ENCODE measurements around the gene ATP2C2. TPM values are rescaled to one million over a fixed set of nuclear protein-coding genes. Genes with fewer than 3 reads are reported as not detected.
"Not testable (repeated sequence)": the region's sequence is repeated elsewhere in the genome, so short reads cannot be mapped to it uniquely, and the experiment has no call there.

The ATP2C2 gene
- total RNA-seq, 2 donors from 2014 or later = 2.0 to 2.6 TPM

DNA sequence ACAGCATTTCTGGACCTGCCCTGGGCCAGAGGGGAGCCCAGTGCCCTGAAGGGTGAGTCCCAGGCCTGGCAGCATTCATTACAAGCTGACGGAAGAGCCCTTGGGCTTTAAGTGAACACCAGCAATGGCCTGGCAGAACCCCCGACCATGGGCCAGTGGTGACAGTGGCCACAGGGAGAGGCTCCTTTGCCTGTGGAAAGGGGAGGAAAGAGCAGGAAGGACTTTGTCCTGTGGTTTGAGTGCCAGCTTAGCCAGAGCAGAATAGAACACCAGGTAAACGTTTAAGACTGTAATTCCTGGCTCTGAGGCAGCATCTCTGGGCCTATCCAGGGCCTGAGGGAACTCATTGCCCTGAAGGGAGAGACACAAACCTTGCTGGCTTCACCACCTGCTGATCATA lies 34.3 kb upstream of the ATP2C2 start:
- no peak overlapping the region for H3K4me3 ChIP-seq (ENCODE audit: low read length)
- Mint-ChIP-seq H3K27me3 (ENCODE audit: insufficient read depth) (peaks cover 1% of the 10 kb centered on the region), H3K9me3 (peaks cover 7% of the 10 kb centered on the region), H3K27ac (no peak overlapping the region), H3K4me1 (peaks cover 6% of the 10 kb centered on the region), H3K4me3 (no peak overlapping the region), H3K36me3 (ENCODE audit: low read depth) (no peaks in the 10 kb centered on the region)
- no peak overlapping the region for H3K27ac ChIP-seq (ENCODE audit: low read depth, low read length)
- no peak overlapping the region for H3K9ac ChIP-seq (ENCODE audit: extremely low read depth, low read length, poor library complexity, severe bottlenecking)
- H3K4me1 ChIP-seq (ENCODE audit: control insufficient read depth, insufficient read depth, low read length) = no peaks in the 10 kb centered on the region
- DNase-seq = peak; percentile 26
- 94% methylated on average over 3 of the region's 3 CpGs for WGBS, 2 experiments (ENCODE audit: insufficient coverage in 1 of 2, insufficient read length in 1 of 2)
- no peaks in the 10 kb centered on the region for H3K36me3 ChIP-seq (ENCODE audit: control insufficient read depth, insufficient read depth, low read length)
- no peaks in the 10 kb centered on the region for H3K27me3 ChIP-seq (ENCODE audit: control insufficient read depth, insufficient read depth, low read length, poor library complexity, severe bottlenecking)
- peaks cover 10% of the 10 kb centered on the region for H3K9me3 ChIP-seq (ENCODE audit: control insufficient read depth, low read length)
- TF ChIP-seq, protein P1, sequence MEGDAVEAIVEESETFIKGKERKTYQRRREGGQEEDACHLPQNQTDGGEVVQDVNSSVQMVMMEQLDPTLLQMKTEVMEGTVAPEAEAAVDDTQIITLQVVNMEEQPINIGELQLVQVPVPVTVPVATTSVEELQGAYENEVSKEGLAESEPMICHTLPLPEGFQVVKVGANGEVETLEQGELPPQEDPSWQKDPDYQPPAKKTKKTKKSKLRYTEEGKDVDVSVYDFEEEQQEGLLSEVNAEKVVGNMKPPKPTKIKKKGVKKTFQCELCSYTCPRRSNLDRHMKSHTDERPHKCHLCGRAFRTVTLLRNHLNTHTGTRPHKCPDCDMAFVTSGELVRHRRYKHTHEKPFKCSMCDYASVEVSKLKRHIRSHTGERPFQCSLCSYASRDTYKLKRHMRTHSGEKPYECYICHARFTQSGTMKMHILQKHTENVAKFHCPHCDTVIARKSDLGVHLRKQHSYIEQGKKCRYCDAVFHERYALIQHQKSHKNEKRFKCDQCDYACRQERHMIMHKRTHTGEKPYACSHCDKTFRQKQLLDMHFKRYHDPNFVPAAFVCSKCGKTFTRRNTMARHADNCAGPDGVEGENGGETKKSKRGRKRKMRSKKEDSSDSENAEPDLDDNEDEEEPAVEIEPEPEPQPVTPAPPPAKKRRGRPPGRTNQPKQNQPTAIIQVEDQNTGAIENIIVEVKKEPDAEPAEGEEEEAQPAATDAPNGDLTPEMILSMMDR (conservative IDR thresholded peaks at IDR 0.05) = no peak

GRCh38 chr16:84334482-84334881 lies 33.9 kb upstream of the ATP2C2 start:
- peaks cover 6% of the 10 kb centered on the region for H3K4me1 Mint-ChIP-seq
- no peak overlapping the region for H3K27ac Mint-ChIP-seq
- H3K4me3 Mint-ChIP-seq = no peak overlapping the region
- Histone ChIP-seq H3K9ac (ENCODE audit: extremely low read depth, low read length, poor library complexity, severe bottlenecking) (no peak overlapping the region), H3K27me3 (ENCODE audit: control insufficient read depth, insufficient read depth, low read length, poor library complexity, severe bottlenecking) (no peaks in the 10 kb centered on the region), H3K9me3 (ENCODE audit: control insufficient read depth, low read length) (peaks cover 10% of the 10 kb centered on the region), H3K27ac (ENCODE audit: low read depth, low read length) (no peak overlapping the region), H3K4me1 (ENCODE audit: control insufficient read depth, insufficient read depth, low read length) (no peaks in the 10 kb centered on the region), H3K36me3 (ENCODE audit: control insufficient read depth, insufficient read depth, low read length) (no peaks in the 10 kb centered on the region), H3K4me3 (ENCODE audit: low read length) (no peak overlapping the region)
- H3K36me3 Mint-ChIP-seq (ENCODE audit: low read depth) = no peaks in the 10 kb centered on the region
- H3K9me3 Mint-ChIP-seq = peaks cover 7% of the 10 kb centered on the region
- no peak for DNase-seq
- TF ChIP-seq, protein P1 (conservative IDR thresholded peaks at IDR 0.05) = no peak
- 94 to 100% methylated on average over 1 of the region's 1 CpG for WGBS, 2 experiments (ENCODE audit: insufficient coverage in 1 of 2, insufficient read length in 1 of 2)
- peaks cover 3% of the 10 kb centered on the region for H3K27me3 Mint-ChIP-seq (ENCODE audit: insufficient read depth)

GRCh38 chr16:84337236-84337635 lies 31.1 kb upstream of the ATP2C2 start:
- not testable (repeated sequence) for H3K4me3 ChIP-seq (ENCODE audit: low read length); H3K9ac ChIP-seq (ENCODE audit: extremely low read depth, low read length, poor library complexity, severe bottlenecking); H3K4me1 Mint-ChIP-seq; H3K9me3 Mint-ChIP-seq; H3K4me1 ChIP-seq (ENCODE audit: control insufficient read depth, insufficient read depth, low read length); H3K27me3 ChIP-seq (ENCODE audit: control insufficient read depth, insufficient read depth, low read length, poor library complexity, severe bottlenecking); H3K36me3 ChIP-seq (ENCODE audit: control insufficient read depth, insufficient read depth, low read length); H3K27me3 Mint-ChIP-seq (ENCODE audit: insufficient read depth); H3K27ac ChIP-seq (ENCODE audit: low read depth, low read length); H3K4me3 Mint-ChIP-seq; H3K36me3 Mint-ChIP-seq (ENCODE audit: low read depth); H3K27ac Mint-ChIP-seq; DNase-seq
- H3K9me3 ChIP-seq (ENCODE audit: control insufficient read depth, low read length) = peaks cover 10% of the 10 kb centered on the region

DNA sequence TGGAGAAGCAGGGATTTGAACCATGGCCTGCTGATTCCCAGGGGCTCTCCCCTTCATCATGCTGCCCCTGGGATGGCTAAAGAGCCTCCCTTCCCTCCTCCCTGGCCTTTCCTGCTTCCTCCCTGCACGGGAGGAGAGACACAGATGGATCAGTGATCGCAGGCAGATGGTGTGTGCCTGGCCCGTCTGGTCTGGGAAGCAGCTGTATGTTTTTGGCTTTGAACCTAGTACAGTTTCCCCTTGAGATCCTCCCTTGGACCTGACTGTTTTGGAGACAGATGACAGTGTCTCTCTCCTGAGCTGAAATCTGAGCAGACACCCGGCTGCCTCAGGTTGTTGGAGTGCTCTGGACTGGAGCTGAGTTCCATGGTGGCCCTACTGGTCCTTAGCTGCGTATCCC lies 29.0 kb upstream of the ATP2C2 start:
- H3K27ac ChIP-seq (ENCODE audit: low read depth, low read length) = no peak overlapping the region
- TF ChIP-seq, protein P1 (conservative IDR thresholded peaks at IDR 0.05) = no peak
- Mint-ChIP-seq H3K4me3 (no peak overlapping the region), H3K36me3 (ENCODE audit: low read depth) (no peaks in the 10 kb centered on the region), H3K4me1 (no peaks in the 10 kb centered on the region), H3K27me3 (ENCODE audit: insufficient read depth) (peaks cover 4% of the 10 kb centered on the region), H3K9me3 (peaks cover 7% of the 10 kb centered on the region), H3K27ac (peak overlapping the region; percentile 17)
- 89 to 90% methylated on average over 4 to 5 of the region's 5 CpGs for WGBS, 2 experiments (ENCODE audit: insufficient coverage in 1 of 2, insufficient read length in 1 of 2)
- H3K4me1 ChIP-seq (ENCODE audit: control insufficient read depth, insufficient read depth, low read length) = no peaks in the 10 kb centered on the region
- no peaks in the 10 kb centered on the region for H3K36me3 ChIP-seq (ENCODE audit: control insufficient read depth, insufficient read depth, low read length)
- H3K9me3 ChIP-seq (ENCODE audit: control insufficient read depth, low read length) = peaks cover 10% of the 10 kb centered on the region
- no peak overlapping the region for H3K9ac ChIP-seq (ENCODE audit: extremely low read depth, low read length, poor library complexity, severe bottlenecking)
- no peaks in the 10 kb centered on the region for H3K27me3 ChIP-seq (ENCODE audit: control insufficient read depth, insufficient read depth, low read length, poor library complexity, severe bottlenecking)
- no peak for DNase-seq
- H3K4me3 ChIP-seq (ENCODE audit: low read length) = no peak overlapping the region
